ENCODE data around the gene RNU4-1.

- TF ChIP-seq POLR2AphosphoS5 (IDR thresholded peaks at IDR 0.05; ENCODE audit: insufficient read depth in 1 of 2, low read depth in 1 of 2) (no peak), POLR2A (IDR thresholded peaks at IDR 0.05) (no peak)
These were observed 30.7 kb upstream of the RNU4-1 start for GRCh38 chr12:120323772-120324171.

Data from vagina (tissue), 2 donors.